Jurkat, Clone E6-1 (cell line): ENCODE data around the gene RNF31.

Source experiments
- DNase-seq: peaks from one replicate; pipeline ENCODE4 v3.0.0-alpha.2; 2011; ENCODE audit warnings: low read depth, low spot score
- H3K4me3 ChIP-seq: 2 replicates; pipeline ENCODE4 v1.5.1; 2011; ENCODE audit warnings: mild to moderate bottlenecking, low read length, control low read depth, moderate library complexity

RNF31 gene

DNA sequence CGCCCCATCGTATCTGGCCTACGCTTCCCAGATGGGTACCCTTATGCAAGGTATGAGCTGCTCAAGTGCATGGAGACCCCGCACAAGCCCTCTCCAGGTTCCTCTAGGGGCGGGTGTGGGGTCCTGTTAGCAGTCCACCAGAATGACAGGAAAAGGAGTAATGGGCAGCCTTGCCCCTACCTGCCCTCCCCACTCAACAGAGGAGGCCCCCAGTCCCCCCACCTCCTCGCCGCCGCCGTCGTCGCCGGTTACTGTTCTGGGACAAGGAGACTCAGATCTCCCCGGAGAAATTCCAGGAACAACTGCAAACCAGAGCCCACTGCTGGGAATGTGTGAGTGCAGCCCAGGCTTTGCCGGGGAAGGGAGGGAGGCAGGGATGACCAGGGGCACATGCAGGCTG lies 30.6 kb downstream of the RNF31 start:
- no peak overlapping the region for H3K4me3 ChIP-seq
- no peak for DNase-seq

DNA sequence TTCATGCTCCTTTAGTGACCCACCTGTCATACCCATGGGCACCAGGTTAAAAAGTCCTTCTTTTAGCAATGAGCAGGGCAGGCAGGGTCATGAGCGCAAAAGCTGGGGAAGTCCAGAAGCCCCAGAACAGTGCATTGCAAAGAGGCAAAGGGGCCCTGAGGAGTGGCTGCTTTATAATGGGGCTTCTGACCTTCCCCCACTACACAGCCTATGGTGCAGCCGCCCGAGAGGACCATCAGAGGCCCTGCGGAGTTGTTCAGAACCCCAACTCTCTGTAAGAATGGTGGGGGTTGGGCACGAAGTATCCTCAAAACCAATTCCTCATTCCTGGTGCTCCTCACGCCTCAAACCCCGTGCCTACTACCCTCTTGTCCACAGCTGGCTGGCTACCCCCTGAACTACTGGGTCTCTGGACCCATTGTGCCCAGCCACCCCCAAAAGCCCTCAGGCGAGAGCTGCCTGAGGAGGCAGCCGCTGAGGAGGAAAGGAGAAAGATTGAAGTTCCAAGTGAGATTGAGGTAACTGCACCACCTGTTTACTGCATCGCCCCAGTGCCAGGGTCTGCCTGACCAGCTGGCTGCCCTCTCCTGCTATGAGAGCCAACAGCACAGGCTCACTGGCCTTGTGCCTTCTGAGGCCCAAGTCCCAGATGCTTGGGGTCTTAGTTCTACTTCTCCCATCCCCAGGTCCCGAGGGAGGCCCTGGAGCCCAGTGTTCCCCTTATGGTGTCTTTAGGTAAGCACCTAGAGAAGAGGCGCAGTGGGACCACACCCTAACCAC lies 31.3 kb downstream of the RNF31 start:
- no peak for DNase-seq
- no peak overlapping the region for H3K4me3 ChIP-seq

GRCh38 chr14:24179294-24179960 lies 32.1 kb downstream of the RNF31 start:
- DNase-seq = no peak
- H3K4me3 ChIP-seq = no peak overlapping the region

- no peak for DNase-seq
Measured at GRCh38 chr14:24179961-24180796, 32.9 kb downstream of the RNF31 start.

DNA sequence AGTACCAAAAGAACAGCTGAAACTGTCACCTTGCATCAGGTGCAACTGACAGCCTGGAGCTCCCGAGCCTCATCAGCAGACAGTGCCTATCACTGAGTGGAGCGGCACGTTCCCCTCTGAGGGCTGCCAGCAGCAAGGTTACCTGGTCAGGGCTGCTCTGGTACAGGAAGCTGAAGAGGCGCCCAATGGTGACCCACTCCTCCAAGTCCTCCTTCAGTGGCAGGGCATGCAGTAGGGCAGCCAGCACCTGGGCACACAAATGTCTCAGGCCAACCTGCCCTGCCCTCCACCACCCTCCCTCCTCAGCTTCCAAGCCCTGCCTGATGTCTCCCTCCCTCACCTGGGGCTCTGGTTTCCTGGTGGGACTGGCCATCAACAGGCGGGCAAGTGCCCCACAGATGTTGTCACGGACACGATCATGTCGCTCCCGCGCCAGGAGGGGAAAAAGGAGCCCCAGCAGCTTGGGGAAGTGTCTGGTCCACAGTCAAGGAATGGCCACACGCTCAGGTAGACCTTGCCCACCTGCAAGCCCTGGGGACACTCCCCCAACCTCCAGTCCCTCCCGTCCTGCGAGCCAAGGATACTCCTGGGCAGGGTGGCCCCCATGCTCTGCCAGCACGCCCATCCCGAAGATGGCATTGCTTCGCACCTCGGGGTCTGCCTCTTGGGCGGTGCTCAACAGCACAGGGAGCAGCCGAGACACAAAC lies 34.2 kb downstream of the RNF31 start:
- no peak overlapping the region for H3K4me3 ChIP-seq
- no peak for DNase-seq

More at GRCh38 chr14:24179961-24180796, 32.9 kb downstream of the RNF31 start:
- no peak overlapping the region for H3K4me3 ChIP-seq

DNA sequence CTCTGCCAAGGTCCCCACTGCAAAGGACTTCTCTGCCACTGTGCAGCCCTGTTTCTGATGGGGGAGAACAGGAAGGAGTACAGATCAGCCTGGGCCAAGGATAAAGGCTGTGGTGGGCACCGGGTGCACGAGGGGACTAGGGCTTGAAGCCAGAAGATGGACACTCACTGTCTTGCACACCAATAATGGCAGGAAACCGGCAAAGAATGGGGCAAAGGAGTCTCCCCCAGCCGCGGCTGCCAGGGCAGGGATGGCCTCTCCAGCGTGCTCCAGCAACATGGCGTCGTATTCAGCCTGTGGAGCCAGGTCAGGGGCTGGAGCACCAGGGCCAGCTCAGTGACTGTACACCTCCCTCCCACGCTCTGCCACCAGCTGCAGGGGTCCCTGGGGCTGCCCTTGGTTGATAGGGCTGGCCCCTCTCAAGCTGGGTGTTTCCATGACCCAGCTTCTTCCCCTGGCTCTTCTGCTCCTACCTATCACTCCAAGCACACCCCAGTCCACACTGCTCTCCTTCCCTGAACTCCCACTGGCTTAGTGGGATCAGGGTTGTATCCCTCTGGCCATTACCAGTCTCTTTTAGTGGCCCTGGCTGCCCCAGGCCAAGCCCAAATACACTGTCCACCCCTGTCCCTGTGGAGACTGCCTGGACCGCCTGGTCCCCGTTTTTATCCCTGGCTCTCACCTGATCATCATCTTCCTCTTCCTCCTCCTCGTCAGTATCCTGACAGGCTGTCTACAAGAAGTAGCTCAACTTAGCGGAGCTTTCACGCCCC lies 35.0 kb downstream of the RNF31 start:
- no peak overlapping the region for H3K4me3 ChIP-seq
- no peak for DNase-seq

GRCh38 chr14:24183014-24183481 lies 35.8 kb downstream of the RNF31 start:
- DNase-seq = no peak

DNA sequence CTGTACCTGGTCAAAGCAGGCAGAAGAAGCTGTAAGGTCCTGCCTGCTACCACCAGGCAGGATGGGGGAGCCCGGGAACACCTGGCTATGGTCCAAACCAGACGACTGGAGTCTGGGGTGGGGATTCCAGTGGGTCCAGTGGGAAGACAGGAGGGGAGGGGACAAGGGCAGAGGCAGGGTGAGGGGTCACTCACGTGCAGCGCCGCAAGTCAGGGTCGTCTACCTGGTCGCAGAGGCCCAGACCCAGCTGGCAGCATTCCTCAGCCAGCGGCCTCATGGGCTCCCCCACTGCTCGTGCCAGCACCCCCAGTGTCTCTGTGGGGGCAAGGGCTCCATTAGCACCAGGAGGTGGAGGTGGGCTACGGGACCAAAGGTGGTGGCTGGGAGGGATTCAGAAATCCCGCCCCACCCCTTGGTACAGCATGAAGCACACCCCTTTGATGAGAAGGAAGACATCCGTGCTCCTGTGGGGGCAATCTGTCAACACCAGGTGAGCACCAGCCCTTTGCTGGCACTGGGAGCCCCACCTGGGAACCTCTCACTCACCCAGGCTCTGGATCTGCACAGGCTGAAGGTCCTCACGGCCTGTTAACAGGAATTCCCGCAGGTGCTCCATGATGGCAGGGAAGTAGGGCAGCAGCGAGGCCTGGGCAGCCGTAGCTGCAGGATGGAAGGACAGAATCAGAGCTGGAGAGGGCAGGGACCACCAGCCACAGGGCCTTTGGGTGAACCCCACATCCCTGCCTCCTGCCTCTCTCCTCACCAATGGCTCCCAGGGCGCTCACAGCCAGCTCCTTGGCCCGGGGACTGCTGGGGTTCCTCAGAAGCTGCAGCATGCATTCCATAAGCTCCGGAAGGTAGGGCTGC lies 37.0 kb downstream of the RNF31 start:
- no peak for DNase-seq
- no peak overlapping the region for H3K4me3 ChIP-seq

More at GRCh38 chr14:24183014-24183481, 35.8 kb downstream of the RNF31 start:
- H3K4me3 ChIP-seq = no peak overlapping the region

DNA sequence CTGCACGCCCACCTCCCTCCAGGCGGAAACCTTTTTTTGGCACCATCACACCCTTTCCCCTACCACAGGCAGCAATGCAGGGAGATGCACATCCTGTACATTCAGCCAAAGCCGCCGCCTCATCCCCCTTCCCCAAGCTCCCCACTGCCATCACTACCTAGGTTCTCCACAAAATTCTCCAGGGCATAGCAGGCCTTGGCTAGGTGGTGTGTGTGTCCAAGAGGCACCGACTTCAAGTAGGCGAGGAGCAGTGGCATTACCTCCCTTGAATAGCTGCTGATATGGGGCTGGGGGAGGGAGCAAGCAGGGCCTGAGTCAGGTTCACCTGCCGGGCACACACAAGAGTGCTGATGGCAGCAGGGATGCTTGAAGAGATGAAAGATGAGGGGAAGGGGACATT lies 37.7 kb downstream of the RNF31 start:
- H3K4me3 ChIP-seq = no peak overlapping the region
- DNase-seq = no peak

DNA sequence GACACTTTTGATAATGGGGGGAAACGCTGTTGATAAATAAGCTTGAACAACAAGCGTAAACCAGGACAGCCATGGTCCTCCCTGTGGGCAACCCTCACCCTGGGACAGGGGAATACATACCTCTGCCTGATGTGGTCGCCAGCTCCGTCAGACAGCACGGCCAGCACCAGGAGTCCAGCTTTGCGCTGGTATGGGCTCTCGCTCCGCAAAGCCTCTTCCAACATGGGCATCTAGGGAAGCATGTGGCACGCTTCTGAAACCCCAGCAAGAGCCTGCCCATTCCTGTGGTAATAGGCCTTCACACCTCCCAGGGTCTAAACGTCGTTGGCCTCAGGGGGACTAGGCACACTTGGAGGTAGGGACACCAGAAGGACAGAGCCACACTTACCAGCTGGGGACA lies 38.4 kb downstream of the RNF31 start:
- H3K4me3 ChIP-seq = no peak overlapping the region
- DNase-seq = no peak

DNA sequence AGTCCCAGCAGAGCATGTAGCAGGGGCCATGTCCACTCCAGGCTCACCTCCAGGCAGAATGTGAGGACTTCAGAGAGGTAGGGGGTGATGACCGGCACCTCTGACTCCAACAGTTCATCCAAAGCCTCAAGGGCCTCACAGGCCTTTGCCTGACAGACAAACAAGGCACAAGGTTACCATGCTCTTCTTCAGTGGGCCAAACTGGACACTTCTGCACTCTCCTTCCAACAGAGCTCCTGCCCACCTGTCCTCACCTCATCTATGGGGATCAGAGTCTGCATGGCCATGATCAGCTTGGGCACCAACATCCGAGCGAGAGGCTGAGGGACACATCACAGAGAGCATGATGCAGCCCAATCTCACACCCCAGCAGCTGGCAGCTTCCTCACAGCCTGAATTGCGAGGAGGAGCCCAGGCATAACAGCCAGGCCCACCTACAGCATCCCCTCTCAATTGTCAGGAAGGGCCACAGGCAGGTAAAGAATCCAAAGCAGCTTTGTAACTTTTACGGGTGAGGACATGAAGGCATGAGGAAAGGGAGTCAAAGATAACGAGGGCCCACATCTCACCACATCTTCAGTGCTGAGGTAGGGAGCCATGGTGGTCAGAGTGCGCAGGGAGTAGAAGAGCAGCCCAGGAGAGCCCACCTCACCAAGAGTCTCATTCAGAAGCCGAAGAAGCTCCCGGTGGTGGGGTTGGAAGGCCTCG lies 39.7 kb downstream of the RNF31 start:
- H3K4me3 ChIP-seq = no peak overlapping the region
- no peak for DNase-seq

- DNase-seq = no peak
- peak overlapping the region; percentile 85 for H3K4me3 ChIP-seq
Measured at GRCh38 chr14:24187539-24187915, 40.2 kb downstream of the RNF31 start.

GRCh38 chr14:24188251-24189058 lies 41.2 kb downstream of the RNF31 start, which contains the start of gene IPO4:
TSS of gene IPO4 (minus strand) at chr14:24188816. CDS start at chr14:24188787, 29 bp downstream.
- H3K4me3 ChIP-seq = peak within 1 kb of the TSS; percentile 85
- peak; percentile 98 for DNase-seq

DNA sequence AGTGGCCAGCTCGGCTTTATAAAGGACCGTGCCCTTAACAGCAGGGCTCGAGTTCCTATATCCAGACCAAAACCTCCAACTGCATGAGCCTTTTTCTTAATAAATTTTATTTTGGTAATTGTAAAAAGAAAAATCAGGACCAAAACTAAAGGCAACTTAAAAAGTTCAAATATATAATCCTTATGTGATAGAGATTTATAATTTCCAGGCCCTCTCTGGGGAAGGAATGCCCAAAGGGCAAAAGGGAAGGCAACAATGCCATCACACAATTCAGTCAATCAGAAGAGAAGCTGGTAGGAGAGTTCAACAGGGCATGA lies 41.7 kb downstream of the RNF31 start:
- peak overlapping the region; percentile 85 for H3K4me3 ChIP-seq
- no peak for DNase-seq

GRCh38 chr14:24189460-24189859 lies 42.2 kb downstream of the RNF31 start:
- peak overlapping the region; percentile 85; the same call in 1 of the 2 replicates for H3K4me3 ChIP-seq
- DNase-seq = no peak

GRCh38 chr14:24190416-24190815 lies 43.1 kb downstream of the RNF31 start:
- no peak overlapping the region for H3K4me3 ChIP-seq
- DNase-seq = no peak
